Prostate gland (tissue), 2 donors: ENCODE data around the gene IFI27L2.

Experiments used
- POLR2A ChIP-seq: fragments of 450-650 bp; IDR thresholded peaks from one replicate; pipeline ENCODE4 v1.6.1; 2016; ENCODE audit warnings: antibody characterized with exemption, mild to moderate bottlenecking
- TF ChIP-seq, protein P1 (sequence below), 4 experiments: fragments of 200-600 bp in 2 of 4; fragments of 450-650 bp in 2 of 4; sonication (generic) in 2 of 4; IDR thresholded peaks; 1 replicate in 3 of 4; 2 replicates in 1 of 4; pipeline ENCODE4 v1.5.1; 2016 to 2019; ENCODE audit warnings: antibody characterized with exemption in 4 of 4, mild to moderate bottlenecking in 2 of 4, moderate library complexity in 2 of 4

DNA sequence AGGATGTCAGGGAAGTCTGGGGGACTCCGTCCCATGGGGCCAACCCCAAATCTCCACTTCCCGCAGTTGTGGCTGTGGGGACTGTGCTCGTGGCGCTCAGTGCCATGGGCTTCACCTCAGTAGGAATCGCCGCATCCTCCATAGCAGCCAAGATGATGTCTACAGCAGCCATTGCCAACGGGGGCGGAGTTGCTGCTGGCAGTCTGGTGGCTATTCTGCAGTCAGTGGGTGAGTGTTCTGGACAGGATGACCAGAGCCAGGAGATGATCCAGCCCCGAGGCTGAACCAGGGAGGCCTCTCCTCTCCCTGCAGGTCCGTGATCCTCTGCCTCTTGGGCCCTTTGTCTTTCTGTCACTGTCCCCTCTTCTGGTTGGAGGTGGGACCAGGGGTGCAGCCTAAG lies 27.7 kb downstream of the IFI27L2 start:
- TF ChIP-seq, protein P1, sequence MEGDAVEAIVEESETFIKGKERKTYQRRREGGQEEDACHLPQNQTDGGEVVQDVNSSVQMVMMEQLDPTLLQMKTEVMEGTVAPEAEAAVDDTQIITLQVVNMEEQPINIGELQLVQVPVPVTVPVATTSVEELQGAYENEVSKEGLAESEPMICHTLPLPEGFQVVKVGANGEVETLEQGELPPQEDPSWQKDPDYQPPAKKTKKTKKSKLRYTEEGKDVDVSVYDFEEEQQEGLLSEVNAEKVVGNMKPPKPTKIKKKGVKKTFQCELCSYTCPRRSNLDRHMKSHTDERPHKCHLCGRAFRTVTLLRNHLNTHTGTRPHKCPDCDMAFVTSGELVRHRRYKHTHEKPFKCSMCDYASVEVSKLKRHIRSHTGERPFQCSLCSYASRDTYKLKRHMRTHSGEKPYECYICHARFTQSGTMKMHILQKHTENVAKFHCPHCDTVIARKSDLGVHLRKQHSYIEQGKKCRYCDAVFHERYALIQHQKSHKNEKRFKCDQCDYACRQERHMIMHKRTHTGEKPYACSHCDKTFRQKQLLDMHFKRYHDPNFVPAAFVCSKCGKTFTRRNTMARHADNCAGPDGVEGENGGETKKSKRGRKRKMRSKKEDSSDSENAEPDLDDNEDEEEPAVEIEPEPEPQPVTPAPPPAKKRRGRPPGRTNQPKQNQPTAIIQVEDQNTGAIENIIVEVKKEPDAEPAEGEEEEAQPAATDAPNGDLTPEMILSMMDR (IDR thresholded peaks at IDR 0.05) = no peak
- no peak for TF ChIP-seq POLR2A
